ENCODE results near the gene NEAT1. TPM values are rescaled to one million over a fixed set of nuclear protein-coding genes. Genes with fewer than 3 reads are reported as not detected.
A peak's percentile ranks its signal among the peaks of the same experiment; 100 is the strongest.

The NEAT1 gene
- total RNA-seq, 1 donor from 2014 or later, result 333 TPM

DNA sequence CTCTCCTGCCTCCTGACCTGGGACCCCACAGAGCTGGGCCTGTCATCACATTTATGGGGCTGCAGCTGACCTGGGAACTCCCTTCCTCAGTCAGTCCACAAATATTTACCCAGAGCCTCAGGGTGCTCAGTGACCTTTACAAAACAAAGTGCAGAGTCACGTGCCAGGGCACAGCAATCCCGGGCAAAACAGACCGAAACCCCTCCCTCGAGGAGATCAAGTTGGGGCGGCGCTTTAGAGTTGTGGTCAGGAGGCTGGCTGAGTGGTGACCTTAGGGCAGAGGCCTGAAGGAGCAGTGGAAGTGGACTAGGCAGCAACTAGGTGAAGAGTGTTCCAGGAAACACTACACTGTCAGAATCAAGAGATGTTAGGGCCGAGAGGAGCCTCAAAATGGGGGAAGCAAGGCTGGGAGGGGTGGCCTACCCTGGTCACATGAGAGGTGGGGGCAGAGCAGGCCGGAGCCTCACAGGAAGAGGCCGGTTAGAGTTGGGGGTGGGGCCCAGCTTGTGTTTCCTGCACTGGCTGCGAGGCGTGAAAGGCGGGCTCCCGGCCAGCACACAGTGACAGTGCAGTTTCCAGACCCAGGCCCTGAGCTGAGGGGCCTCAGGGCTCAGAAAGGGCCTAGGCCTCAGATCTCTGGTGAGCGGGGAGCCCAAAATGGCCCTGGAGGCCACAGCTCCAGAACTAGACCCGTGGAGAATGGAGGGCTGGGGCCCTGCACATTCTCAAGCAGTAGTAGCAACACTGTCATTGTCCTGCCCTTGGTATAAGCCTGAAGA is 3.7 kb upstream of the NEAT1 start:
- peak; percentile 97 for DNase-seq (ENCODE audit: low spot score)
- Mint-ChIP-seq H3K9me3 (ENCODE audit: low read depth) (no peaks in the 10 kb centered on the region), H3K27ac (ENCODE audit: unreplicated experiment) (peak overlapping the region; percentile 100), H3K36me3 (ENCODE audit: low read depth) (peaks cover 9% of the 10 kb centered on the region), H3K4me1 (ENCODE audit: low read depth) (peaks cover 78% of the 10 kb centered on the region), H3K27me3 (ENCODE audit: low read depth) (no peaks in the 10 kb centered on the region), H3K4me3 (ENCODE audit: unreplicated experiment) (peak overlapping the region; percentile 73)
- TF ChIP-seq, protein P1, sequence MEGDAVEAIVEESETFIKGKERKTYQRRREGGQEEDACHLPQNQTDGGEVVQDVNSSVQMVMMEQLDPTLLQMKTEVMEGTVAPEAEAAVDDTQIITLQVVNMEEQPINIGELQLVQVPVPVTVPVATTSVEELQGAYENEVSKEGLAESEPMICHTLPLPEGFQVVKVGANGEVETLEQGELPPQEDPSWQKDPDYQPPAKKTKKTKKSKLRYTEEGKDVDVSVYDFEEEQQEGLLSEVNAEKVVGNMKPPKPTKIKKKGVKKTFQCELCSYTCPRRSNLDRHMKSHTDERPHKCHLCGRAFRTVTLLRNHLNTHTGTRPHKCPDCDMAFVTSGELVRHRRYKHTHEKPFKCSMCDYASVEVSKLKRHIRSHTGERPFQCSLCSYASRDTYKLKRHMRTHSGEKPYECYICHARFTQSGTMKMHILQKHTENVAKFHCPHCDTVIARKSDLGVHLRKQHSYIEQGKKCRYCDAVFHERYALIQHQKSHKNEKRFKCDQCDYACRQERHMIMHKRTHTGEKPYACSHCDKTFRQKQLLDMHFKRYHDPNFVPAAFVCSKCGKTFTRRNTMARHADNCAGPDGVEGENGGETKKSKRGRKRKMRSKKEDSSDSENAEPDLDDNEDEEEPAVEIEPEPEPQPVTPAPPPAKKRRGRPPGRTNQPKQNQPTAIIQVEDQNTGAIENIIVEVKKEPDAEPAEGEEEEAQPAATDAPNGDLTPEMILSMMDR (IDR thresholded peaks at IDR 0.05), result no peak

DNA sequence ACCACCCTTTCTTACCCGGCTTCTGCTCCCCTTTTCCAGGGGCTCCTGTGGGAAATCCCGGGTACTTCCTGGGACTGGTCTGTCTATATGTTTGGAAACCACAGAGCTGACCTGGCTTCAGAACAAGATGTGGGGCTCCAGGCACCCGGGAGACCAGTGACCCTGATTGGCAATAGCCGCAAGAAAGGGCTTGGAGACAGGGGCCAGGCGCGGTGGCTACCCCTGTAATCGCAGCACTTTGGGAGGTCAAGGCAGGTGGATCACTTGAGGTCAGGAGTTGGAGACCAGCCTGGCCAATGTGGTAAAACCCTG is 3.2 kb upstream of the NEAT1 start:
- Mint-ChIP-seq H3K4me1 (ENCODE audit: low read depth) (peaks cover 81% of the 10 kb centered on the region), H3K9me3 (ENCODE audit: low read depth) (no peaks in the 10 kb centered on the region), H3K27ac (ENCODE audit: unreplicated experiment) (peak overlapping the region; percentile 100), H3K27me3 (ENCODE audit: low read depth) (no peaks in the 10 kb centered on the region), H3K4me3 (ENCODE audit: unreplicated experiment) (peak overlapping the region; percentile 73), H3K36me3 (ENCODE audit: low read depth) (peaks cover 13% of the 10 kb centered on the region)
- TF ChIP-seq, protein P1 (IDR thresholded peaks at IDR 0.05), result no peak
- DNase-seq (ENCODE audit: low spot score), result no peak

DNA sequence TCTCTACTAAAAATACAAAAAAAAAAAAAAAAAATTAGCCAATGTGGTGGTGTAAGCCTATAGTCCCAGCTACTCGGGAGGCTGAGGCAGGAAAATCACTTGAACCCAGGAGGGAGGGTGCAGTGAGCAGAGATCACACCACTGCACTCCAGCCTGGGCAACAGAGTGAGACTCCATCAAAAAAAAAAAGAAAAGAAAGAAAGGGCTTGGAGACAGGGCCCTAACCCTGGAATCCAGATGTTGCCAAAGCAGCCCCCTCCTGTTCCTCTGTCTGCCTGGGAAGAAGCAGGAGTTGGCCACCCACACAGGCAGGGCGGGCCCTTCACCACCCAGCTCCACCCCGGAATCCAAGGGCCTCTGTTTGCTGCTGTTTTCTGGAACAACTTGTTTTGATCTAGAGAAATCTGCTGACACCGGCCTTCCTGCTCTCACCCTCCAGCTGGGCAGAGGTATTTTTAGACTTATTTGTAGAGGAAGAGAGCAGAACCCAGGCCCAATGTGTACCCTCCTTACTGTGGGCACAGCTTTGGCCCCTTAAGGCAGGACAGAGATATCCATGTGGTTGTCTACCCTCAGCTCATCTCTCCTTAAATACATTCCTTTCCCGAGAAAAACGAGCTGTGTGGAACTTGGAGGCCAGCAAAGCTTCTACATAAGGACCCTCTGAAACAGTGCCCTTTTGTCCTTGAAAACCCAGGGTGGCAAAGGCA is 2.7 kb upstream of the NEAT1 start:
- Mint-ChIP-seq H3K4me1 (ENCODE audit: low read depth) (peaks cover 86% of the 10 kb centered on the region), H3K27me3 (ENCODE audit: low read depth) (no peaks in the 10 kb centered on the region), H3K9me3 (ENCODE audit: low read depth) (no peaks in the 10 kb centered on the region)

DNA sequence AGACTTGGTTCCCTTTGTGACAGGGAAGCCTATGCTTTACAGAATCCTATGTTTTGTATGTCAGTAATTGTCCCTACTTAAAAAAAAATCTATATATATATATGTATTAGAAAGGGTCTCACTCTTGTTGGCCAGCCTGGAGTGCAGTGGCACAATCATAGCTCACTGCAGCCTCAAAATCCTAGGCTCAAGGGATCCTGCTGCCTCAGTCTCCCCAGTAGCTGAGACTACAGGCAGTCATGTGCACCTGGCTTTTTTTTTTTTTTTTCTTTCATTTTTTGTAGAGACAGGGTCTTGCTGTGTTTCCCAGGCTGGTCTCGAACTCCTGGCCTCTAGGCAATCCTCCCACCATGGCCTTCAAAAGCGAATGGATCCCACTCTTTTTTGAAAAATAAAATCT is 2.1 kb upstream of the NEAT1 start:
- no peaks in the 10 kb centered on the region for H3K27me3 Mint-ChIP-seq (ENCODE audit: low read depth)
- H3K27ac Mint-ChIP-seq (ENCODE audit: unreplicated experiment), result peak overlapping the region; percentile 100
- peaks cover 88% of the 10 kb centered on the region for H3K4me1 Mint-ChIP-seq (ENCODE audit: low read depth)
- no peaks in the 10 kb centered on the region for H3K9me3 Mint-ChIP-seq (ENCODE audit: low read depth)
- no peak for DNase-seq (ENCODE audit: low spot score)
- peaks cover 22% of the 10 kb centered on the region for H3K36me3 Mint-ChIP-seq (ENCODE audit: low read depth)
- peak overlapping the region; percentile 82 for H3K4me3 Mint-ChIP-seq (ENCODE audit: unreplicated experiment)
- TF ChIP-seq, protein P1 (IDR thresholded peaks at IDR 0.05), result no peak

More for the DNA sequence above, 2.7 kb upstream of the NEAT1 start:
- TF ChIP-seq, protein P1 (IDR thresholded peaks at IDR 0.05), result no peak
- Mint-ChIP-seq H3K4me3 (ENCODE audit: unreplicated experiment) (peak overlapping the region; percentile 73), H3K27ac (ENCODE audit: unreplicated experiment) (peak overlapping the region; percentile 100), H3K36me3 (ENCODE audit: low read depth) (peaks cover 18% of the 10 kb centered on the region)
- DNase-seq (ENCODE audit: low spot score), result no peak

DNA sequence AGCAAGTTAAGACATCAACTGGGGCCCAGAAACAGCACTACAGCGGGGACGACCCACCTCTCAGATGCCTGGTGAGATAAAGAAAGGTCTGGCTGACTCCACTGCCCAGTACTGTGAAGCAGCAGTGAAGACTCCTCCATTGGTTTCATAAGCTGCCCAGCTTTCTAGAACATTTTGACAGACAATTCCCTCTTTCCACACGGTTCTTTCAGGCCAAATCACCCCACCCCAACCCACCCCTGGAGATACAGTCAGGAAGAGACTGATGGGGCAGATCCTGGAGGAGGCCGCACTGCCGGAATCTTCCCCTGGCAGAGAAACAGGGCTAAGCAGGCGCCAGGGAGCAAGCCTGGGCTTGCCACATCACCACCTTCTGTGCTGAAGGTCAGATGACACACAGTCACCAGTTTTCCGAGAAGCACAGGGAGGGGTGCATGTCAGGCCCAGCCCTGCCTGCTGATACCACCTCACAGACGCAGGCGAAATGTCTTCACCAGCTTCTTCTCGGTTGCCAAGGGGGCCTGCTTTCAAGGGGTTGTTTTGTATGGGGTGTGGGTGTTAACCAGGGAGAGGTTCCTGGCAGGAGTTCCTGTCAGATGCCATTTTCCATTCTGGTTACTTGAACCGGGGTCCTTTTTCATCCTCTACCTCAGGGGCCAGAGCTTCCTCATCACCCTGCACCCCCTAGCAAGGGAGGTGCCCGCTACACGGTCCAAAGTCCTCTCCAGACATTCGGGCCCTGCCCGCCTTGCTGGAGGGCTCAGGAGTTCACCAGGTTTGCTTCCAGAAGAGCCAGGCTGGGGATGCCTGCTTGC is 1.4 kb upstream of the NEAT1 start:
- no peaks in the 10 kb centered on the region for H3K27me3 Mint-ChIP-seq (ENCODE audit: low read depth)
- peak overlapping the region; percentile 100 for H3K27ac Mint-ChIP-seq (ENCODE audit: unreplicated experiment)
- H3K4me3 Mint-ChIP-seq (ENCODE audit: unreplicated experiment), result peak overlapping the region; percentile 82
- no peaks in the 10 kb centered on the region for H3K9me3 Mint-ChIP-seq (ENCODE audit: low read depth)
- H3K4me1 Mint-ChIP-seq (ENCODE audit: low read depth), result peaks cover 87% of the 10 kb centered on the region
- peak; percentile 96 for DNase-seq (ENCODE audit: low spot score)
- peaks cover 27% of the 10 kb centered on the region for H3K36me3 Mint-ChIP-seq (ENCODE audit: low read depth)
- TF ChIP-seq, protein P1 (IDR thresholded peaks at IDR 0.05), result no peak
